ENCODE data around the gene IL16.

The IL16 gene

GRCh38 chr15:81297147-81297572 is 100.5 kb downstream of the IL16 start:
- no peak for DNase-seq

GRCh38 chr15:81297603-81298575 is 101.2 kb downstream of the IL16 start:
- DNase-seq, result peak in 3 of 6 experiments; percentile 23 to 34 (median 32)

DNA sequence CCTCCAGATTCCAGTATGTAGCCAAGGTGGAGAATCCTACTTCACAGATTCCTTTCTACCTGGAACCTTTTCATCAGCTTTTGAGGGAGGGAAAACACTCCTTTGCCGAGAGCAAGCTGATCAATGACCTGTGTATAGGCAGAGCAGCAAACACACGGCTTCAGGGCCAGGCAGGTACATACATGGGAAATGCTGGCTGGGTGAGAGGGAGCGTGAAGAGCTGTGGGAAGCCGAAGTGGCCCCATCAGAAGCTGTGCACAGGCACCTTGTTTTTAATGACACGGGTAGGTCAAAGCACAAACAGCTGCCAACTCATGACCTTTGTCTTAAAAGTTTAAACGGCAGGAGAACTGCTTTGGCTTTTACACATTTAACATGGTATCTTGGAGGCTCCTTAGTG is 101.9 kb downstream of the IL16 start:
- peak in 1 of 6 experiments; percentile 9 for DNase-seq

DNA sequence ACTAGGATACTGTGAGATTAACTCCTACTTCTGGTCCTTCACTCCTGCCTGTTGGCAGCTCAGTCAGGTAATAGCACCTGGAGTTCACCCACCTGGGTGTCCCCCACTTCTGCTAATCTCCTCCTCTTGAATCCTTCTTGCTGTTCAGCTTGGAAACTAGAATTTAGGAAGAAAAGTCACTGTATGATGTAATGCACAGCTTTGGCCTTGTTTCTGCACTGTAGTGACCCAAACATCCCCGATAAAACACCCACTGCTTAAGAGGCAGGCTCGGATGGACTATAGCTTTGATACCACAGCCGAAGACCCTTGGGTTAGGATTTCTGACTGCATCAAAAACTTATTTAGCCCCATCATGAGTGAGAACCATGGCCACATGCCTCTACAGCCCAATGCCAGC is 102.5 kb downstream of the IL16 start:
- no peak for DNase-seq

GRCh38 chr15:81299630-81300273 is 103.1 kb downstream of the IL16 start:
- no peak for DNase-seq

DNA sequence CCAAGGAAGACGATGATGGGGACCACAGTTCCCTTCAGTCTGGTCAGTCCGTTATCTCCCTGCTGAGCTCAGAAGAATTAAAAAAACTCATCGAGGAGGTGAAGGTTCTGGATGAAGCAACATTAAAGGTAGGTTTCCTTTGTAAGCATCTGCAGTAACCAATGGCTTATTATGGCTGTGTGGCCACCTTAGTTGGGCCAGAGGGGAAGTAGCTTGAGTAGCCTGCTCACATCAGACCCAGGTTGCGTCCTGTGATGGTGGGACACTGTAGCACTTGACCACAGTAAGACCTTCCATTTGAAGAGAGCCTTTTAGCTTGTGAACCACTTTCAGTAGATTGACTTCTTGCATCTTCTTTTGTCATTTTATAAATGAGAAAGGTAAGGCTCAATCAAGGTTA is 104.7 kb downstream of the IL16 start:
- no peak for DNase-seq

DNA sequence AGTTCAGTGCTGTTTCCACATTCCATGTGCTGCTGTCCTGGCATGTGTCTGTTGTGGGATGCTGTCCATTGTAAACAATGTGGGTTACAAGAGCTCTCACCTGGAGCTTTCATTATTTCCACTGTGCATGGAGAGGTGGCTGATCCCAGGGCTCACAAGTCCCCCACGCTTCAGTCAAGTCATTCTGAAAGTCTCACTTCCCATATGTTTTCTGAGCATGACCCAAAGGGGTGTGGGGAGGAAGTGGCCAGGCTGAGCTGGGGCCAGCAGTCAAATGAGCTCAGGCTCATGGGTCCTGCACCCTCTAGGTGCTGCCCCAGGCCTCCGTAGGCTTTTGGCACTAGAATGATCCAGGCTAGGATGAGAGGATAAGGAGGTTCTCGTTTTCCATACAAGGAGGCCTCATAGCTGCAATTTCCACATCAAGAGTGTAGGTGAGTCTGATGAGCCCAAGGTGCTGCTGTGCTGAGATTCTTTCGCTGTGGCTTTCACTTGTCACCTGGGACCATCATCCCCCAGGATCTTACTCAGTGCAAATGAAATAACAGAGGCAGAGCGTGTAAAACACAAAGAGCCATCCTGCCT is 105.2 kb downstream of the IL16 start:
- DNase-seq, result peak in 1 of 6 experiments; percentile 6

DNA sequence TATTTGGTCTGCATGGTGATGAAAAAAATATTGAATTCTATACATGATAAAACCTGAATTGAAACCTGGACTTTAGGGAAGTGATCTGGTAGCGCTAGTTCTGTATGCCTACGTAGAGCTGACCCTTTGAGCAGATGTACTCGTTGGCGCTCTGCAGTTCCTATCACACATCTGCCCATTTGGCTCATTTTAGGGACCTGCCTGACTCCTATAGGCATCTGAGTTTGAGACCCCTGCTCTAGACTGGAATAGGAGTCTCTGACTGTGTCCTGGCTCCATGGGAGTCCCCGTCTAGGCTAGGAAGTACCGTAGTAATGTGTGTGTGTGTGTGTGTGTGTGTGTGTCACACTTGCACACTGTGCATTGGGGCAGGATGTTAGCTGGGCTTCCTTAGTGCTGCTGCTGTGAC is 106.0 kb downstream of the IL16 start:
- peak in 3 of 6 experiments; percentile 13 to 42 (median 35) for DNase-seq

- DNase-seq, result peak; percentile 36 to 66 (median 51)
These were observed 106.9 kb downstream of the IL16 start for GRCh38 chr15:81303244-81304225.

DNA sequence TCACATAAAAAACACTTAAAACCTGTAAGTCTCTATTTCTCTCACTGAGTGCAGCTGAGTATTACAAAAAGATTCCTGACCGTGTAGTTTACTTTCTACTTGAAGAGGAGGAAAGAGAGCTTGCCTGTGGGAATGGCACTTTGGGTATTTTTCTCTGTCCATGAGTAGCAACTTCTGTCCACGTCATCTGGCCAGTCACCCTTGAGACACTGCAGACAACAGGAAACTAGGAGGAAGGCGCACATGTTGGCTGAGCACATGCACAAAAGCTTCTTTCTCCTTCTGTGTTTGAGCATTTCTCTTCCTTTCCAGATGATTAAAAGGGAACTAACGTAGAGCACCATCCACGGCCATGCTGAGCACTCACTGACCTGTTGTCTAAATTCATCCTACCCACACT is 107.5 kb downstream of the IL16 start:
- DNase-seq, result no peak

DNA sequence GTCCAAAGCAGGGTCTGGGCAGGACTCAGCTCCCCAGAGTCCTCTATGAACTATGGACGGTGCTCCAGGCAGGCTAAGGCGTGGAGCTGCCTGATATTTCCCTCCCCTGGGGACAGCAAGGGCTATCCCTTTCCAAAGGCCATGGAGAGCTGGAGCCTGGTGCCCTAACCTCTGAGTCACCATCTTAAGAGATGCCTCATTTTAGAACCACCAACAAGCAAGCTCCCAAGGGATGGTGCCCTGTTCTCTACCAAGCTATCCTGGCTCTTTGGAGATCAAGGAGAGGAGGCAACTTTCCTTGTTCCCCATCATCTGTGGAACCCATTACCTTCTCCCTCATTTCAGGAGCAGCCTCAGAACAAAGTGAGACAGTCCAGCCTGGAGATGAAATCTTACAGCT is 111.6 kb downstream of the IL16 start:
- no peak for DNase-seq

DNA sequence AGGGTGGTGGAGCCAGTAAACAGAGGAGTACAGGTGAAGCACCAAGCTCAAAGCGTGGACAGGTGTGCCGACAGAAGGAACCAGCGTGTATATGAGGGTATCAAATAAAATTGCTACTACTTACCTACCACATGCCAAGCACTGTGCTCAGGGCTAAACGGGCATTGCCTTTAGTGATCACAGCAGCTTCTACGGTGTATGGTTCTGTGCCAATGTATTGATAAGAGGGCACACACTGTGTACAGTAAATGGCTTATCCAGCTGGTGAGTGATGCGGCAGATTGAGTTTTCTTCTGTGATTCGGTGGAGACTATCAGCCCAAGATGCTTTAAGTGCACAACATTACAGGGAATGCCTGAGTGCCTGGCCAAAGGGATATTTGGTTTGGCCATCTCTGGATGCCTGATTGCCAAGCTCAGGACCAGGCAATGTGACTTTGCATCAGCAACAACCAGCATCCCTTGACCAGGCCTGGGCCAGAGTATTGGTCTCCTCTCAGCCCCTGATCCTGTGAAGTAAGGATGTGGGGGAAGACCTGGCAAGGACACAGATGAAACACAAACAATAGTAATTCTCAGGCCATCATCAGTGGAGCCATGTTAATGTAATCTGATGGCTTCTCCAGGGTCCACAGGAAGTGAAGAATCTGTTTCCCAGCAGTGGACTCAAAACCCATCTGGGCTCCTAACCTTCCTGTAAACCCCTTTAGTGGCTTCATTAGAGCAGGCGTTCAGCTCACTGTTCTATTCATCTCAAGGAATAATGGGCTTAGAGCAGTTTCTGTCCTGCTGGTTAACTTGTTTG is 113.2 kb downstream of the IL16 start:
- DNase-seq, result no peak

DNA sequence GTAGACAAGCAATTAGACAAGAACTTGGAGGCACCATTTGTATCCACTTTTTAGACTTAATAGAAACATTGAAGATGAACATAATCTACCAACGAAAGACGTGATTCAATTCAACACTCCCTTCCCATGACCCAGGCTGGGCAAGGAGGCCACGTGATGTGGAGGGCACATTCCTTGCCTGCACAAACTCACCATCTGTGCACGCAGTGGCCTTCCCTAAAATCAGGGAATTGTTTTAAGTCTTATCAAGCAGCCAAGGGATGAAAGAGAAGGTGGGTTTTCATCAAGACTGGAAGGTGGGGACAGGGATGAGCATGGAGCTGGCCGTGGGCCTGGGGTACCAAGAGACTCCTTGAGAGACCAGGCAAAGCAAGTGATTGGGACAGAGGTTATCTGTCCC is 113.8 kb downstream of the IL16 start:
- DNase-seq, result no peak

DNA sequence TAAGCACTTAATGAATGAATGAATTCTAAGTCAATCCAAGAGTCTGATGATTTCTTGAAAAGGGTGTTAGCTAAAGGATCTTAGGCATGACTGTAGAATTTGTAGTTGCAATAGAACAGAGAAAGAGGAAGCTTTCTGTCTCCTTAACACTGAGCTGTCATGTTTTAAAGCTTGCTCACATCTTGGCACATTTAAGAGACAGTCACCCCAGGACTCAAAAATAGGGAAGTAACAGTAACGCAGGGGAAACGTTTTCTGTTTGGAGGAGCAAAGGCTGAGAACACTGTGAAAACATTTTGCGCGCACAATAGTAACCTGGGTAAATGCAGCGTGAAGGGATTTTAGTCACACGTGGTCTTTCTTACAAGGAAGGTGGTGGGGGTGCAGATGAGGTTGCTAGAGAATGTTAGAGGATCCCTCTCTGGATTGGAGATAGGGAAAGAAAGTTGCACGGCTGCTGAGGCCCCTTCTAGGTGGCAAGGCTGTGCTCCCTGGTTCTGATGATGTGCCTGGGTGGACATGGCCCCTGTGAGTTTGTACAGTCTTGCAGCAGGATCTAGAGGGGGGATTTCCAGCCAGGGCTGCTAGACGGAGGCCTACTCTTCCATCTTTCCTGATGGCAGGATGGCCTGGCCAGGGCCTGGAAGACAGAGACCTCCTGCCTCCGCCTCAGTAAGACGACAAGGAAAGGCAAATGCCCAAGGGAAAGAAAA is 115.2 kb downstream of the IL16 start:
- peak in 1 of 6 experiments; percentile 12 for DNase-seq

DNA sequence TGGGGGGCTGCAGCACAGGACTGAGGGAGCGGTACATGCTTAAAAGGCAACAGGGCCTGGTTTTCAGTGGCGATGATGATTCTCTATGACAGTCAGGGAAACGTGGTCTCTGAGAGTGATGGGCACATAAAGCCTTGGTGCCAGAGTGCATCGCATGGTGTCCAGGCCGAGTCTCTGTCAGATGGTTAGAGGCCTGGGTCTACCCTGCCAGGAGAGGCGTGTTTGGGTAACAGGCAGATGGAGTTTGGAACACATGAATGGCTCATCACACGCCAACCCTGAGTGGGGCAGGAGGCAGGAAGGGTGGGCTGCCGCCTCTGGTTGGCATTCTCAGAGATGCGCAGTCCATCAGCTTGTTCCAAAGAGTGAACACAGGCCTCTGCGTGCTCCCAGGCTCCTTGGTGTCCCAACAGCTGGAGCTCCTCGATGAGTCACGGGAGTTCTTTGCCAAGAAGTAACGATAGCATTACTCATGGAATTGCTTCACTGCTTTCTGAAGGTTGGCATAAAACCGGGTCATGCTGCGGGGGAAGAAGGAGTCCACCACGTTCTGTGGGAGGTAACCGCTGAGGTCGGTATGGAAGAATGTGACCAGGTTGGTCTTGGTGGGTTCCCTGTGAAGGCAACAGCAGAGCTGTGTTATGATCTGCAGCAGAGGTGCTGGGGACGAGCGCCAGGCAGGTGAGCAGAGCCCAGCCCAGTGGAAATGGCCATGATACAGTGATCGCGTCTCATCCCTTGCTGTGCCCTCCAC is 116.3 kb downstream of the IL16 start:
- no peak for DNase-seq

DNA sequence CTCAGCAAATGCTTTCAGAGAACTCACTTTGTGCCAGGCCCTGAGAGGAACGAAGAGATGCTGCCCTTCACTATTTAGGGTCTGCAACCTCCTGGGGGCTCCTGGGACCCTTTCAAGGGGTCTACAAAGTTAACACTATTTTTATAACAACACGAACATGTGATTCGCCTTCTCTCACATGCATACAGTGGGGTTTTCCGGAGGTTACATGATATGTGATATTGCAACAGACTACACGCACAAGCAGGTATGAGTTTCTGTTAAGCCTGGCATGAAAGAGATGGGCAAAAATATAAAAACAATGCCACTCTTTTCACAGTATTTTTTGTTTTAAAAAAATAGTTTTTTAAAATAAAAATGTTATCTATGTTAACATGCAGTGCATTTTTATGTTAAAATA is 117.0 kb downstream of the IL16 start:
- no peak for DNase-seq

DNA sequence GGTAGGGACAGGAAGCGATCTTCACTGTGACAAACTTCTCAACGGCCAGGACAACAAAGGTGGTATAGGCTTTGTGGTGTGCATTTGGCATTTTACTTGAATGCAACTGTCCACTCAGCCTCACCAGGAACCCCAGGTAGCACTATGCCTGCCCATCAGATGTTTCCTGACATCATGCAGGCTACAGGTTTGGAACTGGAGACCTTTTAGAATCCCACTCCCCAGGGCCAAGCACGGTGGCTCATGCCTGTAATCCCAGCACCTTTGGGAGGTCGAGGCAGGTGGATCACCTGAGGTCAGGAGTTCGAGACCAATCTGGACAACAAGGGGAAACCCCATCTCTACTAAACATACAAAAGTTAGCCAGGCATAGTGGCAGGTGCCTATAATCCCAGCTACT is 117.7 kb downstream of the IL16 start:
- DNase-seq, result no peak

GRCh38 chr15:81315452-81316175 is 118.9 kb downstream of the IL16 start:
- no peak for DNase-seq

- DNase-seq, result no peak
These were observed 119.6 kb downstream of the IL16 start for GRCh38 chr15:81316267-81316666.

All from stimulated activated naive CD4-positive, alpha-beta T cell (primary cell).